ENCODE results near the gene CASTOR1. TPM values are rescaled to one million over a fixed set of nuclear protein-coding genes. Genes with fewer than 3 reads are reported as not detected.

Gene CASTOR1
- total RNA-seq, 1 donor from 2014 or later: 5.3 TPM

DNA sequence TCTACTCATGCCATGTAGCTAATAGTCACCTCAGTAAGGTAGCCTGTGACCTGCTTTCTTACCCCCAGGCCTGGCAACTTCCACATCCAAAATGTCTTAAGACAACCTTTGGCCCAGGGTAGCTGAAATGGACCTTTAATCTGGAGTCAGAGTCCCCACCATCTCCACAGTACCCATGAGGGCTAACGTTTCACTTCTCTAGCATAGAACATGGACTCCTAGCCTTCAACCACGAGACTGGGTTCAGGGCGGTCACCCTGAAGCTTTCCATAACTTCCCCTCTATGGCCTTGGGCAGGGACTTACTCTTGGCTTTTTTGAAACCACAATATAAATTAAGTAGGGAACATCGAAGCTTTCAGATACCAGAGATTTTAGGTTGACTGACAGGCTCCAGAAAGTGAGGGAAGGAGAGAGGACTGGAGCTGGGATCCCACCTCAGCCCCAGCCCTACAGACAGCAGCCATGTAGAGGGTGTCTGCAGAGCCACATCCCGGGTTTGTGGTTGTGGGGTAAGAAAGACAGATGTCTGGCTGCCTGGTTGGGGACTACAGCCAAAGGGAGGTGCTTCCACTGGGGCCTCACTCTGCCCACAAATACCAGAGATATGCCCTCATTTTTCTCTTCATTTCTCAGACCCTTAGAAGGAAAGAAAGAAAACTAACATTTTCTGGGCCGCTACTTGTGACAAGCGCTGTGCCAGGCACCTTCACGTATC lies 34.9 kb upstream of the CASTOR1 start:
- peak; percentile 36 for DNase-seq

DNA sequence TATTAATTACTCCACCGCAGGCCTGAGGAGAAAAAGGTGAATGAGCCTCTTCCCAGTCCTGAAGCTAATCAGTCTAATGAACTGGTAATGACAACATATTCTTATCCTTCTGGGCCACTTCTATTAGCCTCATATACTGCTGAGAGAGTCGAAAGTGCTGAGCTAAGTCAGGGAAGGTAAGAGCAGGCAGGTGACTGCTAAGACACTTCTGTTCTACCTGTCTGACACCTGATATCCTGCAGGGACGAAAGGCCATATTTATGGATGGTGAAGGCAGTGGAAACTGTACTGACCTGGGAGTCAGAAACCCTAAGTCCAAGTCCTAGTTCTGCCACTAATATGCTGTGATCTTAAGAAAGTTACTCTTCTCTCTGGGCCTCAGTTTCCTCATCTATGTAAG lies 33.9 kb upstream of the CASTOR1 start:
- intact Hi-C loops (cut with DNase I): no loop called here
- no peak for ATAC-seq (ENCODE audit: poor library complexity)
- no peak for DNase-seq

More for the DNA sequence above, 34.9 kb upstream of the CASTOR1 start:
- ATAC-seq (ENCODE audit: poor library complexity): no peak
- intact Hi-C loops (cut with DNase I): no loop called here

DNA sequence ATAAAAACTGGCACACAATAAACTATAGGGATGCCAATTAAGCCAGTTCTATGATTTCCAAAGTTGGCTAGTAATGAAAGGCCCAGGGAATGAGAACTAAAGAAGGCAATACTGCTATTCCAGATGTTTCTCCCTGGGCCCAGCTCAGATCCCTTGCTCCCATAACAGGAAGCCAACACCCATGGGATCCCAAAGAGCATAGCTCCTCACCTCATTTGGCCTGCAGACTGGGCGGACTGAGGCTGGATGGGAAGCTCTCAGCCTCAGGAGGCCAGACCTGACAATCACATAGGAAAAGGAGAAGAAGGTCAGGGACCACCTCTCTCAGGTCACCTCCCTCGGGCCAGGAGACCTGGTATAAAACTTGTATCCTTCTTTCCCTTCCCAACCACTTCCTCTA lies 32.2 kb upstream of the CASTOR1 start:
- intact Hi-C loops (cut with DNase I): no loop called here
- no peak for DNase-seq
- ATAC-seq (ENCODE audit: poor library complexity): peak; percentile 21

DNA sequence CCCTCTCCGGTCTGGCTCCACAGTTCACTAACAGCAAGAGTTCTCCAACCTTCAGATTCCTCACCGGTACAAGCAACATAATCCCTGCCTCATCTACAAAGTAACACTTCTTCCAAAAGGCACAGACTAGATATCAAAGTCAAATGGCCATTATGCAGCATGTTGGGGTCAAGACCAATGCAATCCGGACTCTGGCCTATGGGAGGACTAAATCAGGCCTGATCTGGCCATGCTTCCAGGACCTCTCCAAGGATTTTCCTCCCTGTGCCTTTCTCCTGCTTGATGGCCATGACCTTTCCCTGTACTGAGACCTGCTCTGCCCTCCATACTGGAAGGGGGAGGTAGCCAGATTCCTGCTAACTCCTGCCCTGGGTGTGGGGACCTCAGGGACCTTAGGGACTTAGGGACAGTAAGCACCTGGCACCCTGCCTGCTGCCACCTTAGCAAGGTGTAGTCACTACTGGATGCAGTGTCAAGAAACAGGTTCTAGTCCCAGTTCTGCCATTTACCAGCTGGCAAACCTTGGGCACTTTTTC lies 30.8 kb upstream of the CASTOR1 start:
- DNase-seq (no peak), ATAC-seq (ENCODE audit: poor library complexity) (no peak)
- intact Hi-C loops (cut with DNase I): no loop called here

DNA sequence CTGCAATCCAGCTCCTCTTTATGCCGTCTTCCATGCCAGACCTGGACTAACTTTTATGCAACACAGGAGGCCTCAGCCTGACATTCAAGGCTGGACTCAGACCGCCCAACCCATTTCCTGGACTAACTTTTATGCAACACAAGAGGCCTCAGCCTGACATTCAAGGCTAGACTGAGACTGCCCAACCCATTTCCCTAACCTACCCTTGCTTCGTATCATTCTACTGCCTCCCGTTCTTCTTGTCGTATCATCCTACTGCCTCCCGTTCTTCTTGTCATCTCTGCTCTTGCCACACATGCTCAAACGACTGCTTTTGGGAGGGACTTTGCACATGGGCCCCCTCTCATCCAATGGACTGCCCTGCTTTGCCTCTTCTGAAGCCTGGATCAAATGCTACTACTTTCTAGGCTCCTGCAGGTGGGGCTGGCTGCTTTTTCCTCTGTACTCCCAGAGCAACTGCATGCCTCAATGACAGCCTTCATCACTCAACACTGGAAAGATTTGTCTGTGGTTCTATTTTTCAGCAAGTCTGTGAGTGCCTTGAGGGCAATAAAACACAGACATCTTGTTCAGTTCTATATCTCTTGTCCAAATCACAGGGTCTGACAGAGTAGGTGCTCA lies 29.6 kb upstream of the CASTOR1 start:
- intact Hi-C loops (cut with DNase I): no loop called here
- DNase-seq (no peak), ATAC-seq (ENCODE audit: poor library complexity) (no peak)

DNA sequence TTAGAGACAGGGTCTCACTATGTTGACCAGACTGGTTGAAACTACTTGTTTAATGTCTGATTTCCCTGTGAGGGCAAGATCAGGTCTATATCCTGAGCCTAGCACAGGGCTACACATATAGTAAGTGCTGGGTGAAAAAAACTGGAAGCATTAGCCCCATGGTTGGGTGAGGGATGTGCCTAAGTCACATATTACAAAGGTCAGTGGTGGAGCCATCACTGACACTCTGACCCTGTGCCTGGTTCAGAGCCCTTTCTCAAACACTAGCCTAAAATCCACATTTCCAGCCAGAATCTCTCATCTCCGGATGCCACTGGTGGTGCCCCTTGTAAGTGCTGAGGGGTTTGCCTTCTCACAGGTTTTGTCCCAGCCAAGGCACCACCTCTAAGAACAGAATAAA lies 28.5 kb upstream of the CASTOR1 start:
- DNase-seq: no peak
- no peak for ATAC-seq (ENCODE audit: poor library complexity)
- intact Hi-C loops (cut with DNase I): no loop called here

DNA sequence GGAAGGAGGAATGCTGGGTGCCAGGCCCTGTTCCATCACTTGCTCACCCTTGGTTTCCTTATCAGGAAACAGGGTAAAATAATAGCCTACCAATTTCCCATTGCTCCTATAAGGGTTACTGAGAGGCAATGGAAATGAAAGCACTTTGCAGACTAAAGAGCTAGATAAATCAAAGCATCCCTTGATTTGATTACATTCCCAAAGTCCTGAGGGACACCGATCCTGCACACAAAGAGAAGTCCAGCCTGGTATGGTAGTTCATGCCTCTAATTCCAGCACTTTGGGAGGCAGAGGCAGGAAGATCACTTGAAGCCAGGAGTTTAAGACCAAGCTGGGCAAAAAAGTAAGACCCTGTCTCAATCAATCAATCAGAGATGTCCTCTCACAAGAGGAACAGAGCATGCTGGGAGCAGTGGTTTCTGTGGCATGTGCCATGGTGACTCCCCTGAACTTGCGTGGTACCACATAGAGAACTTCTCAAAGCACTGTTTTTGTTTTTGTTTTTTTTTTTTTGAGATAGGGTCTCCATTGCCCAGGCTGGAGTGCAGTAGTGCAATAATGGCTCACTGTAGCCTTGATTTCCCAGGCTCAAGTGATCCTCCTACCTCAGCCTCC lies 26.8 kb upstream of the CASTOR1 start:
- intact Hi-C loops (cut with DNase I): no loop called here
- DNase-seq (no peak), ATAC-seq (ENCODE audit: poor library complexity) (no peak)

DNA sequence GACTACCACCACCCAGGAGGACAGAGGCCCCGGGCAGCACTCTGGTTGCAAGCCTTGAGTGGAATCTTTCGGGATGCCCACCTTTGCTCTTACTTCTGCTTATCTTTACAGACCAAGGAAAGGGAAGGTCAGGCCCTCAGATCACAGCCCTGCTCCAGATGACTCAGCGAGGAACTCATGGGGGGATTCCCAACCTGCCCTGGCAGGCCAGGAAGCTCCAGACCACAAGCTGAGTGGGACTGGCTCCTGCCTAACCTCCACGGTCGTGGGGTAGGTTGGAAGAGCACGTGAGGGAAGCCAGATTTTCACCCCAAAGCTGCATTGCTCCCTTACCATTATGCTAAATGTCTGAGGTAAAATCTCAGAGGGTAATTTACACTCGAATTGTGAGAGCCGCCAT lies 25.6 kb upstream of the CASTOR1 start:
- intact Hi-C loops (cut with DNase I): no loop called here
- DNase-seq: no peak
- ATAC-seq (ENCODE audit: poor library complexity): no peak

DNA sequence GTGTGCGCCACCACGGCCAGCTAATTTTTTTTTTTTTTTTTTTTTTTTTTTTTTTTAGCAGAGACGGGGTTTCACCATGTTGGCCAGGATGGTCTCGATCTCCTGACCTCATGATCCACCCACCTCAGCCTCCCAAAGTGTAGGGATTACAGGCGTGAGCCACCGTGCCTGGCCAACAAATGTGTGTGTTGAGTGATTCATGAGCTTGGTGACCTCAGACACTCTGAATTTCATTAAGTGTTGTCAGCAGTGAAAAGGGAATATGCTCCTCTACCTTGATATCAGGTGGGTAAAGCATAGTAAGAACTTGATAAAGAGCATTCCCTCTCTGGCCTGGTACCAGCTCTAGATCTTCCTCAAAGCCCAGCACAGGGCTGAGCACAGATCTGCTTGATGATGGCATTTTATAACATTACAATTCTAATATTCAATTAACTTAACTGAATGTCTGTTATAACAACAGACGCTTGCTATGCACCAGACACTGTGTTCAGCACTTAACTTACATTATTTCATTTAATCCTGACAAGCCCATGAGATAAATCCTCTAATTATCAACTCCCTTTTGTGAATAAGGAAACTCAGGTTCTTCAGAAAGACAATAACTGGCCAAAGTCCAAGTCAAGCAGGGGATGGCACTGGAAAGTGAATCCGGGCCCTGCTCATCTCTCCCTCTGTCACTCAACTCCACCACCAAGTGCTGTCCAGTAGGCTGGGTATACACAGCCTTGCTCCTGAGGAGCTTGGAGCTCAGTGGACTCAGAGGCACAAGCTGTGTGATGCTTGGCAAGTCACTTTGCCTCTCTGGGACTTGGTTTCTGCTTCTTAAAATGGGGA lies 24.4 kb upstream of the CASTOR1 start:
- intact Hi-C loops (cut with DNase I): no loop called here
- no peak for ATAC-seq (ENCODE audit: poor library complexity)

DNA sequence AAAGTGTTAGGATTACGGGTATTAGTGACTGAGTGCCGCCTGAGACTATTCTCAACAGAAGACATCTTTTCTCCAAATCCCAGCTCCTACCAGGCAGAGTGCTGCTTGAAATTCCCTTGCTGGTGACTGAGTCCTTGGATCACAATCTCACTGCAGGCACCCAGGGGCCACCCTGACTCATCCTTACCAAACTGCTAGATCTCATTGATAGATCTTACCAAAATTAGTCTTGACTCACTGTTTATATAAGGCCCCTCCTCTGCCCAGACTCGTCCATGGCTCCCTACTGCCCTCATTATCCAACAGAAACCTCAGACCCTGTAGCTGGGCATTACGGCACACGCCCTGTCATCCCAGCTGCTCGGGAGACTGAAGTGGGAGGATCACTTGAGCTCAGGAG lies 22.7 kb upstream of the CASTOR1 start:
- DNase-seq: no peak
- ATAC-seq (ENCODE audit: poor library complexity): no peak
- intact Hi-C loops (cut with DNase I): no loop called here

More for the DNA sequence above, 24.4 kb upstream of the CASTOR1 start:
- no peak for DNase-seq

DNA sequence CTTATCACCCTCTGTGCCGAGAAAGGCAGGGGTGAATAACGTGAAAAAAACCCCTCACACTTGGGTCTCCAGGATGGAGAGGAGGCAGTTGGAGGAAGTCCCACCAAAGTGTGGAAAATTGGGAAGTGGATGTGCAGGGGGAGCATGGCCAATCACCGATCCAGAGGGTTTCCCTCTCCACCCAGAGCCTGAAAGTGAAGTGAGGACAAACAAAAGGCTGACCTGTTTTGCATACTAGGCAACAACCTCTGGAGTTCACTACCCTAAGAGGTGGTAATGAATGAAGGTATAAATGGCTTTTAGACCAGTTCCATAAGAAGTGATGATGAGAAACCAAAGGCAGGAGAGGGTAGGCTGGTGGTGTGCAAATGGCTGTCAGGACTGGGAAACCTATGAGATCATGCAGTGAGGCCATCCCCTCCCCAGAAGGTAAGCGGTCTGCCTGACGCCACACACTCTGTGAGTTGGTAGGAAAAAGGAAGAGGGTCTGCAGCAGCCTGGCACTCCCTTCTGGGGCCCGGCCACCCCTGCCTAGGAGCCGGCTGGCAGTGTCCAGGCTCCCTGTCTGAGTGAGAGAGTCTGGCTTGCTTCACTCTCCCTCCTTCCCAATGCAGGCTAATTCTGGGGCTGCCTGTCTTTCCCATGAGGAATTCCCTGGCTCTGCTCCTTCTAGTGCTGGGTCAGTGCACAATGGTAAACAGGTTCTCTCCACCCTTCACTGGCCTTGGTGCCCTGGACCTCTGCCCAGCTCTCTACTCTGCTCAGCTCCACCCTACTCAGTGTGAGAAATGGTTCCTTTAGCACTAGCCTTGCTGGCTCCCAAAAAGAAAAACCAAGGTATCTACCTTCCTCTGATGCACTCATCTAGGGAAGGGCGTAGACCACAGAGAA lies 21.8 kb upstream of the CASTOR1 start:
- intact Hi-C loops (cut with DNase I): no loop called here
- DNase-seq: peak; percentile 86
- peak; percentile 90 for ATAC-seq (ENCODE audit: poor library complexity)

DNA sequence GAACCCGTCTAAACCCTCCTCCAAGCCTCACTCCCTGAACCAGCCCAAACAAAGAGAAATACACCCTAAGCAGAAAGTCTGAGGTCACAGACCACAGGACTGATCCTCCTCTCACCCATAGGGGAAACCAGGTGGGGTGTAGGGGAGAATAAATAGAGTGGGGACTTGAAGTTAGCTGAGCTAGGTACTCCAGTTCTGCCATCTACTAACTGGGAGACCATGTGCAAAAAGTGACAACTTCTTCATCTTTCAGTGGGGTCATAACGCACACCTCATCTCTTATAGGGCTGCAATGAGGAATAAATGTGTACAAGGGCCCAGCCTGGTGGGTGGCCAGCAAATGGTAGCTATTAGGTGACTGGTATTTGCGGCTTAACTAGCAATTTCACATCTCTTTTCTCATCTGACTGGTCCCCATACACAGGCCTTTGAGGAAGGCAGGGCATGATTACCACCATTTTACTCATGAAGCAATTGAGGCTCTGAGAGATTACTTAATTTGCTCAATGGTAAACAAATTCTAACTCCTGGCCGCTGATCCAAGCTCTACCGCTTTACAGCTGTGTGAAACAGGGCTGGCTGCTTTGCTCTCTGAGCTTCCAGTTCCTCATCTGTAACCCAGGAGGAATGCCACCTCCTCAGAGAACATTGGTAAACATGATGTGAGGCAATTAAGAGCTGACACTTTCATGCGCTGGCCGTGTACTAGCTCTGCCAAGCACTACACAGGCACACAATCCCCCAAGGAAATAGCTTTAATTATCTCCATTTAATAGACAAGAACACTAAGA lies 20.8 kb upstream of the CASTOR1 start:
- intact Hi-C loops (cut with DNase I): no loop called here
- DNase-seq: peak; percentile 51
- peak; percentile 53 for ATAC-seq (ENCODE audit: poor library complexity)

DNA sequence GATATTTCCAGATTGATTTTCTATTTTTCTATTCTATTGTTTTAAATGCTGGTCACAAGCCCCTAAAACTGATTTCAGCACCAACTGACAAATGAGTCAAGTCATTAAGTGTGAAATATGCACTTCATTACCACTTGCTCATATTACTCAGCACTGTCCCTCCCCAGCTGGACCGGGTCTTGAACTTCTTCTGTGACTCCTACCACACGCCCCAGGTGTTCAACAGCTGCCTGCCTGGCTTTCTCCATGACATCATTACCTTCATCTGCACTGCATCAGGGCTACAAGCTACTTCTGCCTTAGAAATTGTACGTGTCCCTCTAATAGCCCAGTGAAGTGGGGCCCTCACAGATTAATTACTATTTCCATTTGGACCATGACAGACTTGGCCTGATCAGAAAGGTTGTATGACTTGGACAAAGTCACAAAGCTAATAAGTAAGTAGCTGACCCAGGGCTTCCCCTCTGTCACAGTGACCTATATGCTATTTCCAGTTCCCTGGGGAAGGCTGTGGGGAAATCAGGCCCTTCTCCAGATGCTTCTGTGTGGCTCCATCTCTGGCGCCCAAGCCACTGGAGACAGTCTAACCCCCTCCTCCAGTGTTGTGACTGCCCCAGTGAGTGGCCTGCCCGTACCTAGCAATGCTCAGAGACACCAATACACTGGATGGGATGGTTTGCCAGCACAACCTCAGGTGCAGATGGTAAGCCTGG lies 19.4 kb upstream of the CASTOR1 start:
- ATAC-seq (ENCODE audit: poor library complexity): no peak
- peak; percentile 36 for DNase-seq
- intact Hi-C loops (cut with DNase I): no loop called here

DNA sequence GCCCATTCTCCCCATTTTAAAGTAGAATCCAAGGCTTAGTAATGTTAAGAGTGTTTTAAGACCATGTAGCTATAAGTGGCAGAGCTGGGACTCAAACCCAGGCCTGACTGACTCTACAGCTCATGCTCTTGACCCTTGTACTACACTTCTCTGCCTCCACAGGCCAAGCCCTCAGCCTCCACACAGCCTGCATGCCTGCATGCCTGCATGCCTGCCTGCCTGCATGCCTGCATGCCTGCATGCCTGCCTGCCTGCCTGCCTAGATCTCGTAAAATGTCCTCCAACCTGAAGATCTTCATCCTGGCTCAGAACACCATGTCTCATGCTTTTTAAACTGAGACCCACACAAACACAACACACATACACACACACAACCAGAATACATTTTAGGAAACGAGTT lies 18.8 kb upstream of the CASTOR1 start:
- intact Hi-C loops (cut with DNase I): no loop called here
- no peak for ATAC-seq (ENCODE audit: poor library complexity)
- DNase-seq: peak; percentile 29

DNA sequence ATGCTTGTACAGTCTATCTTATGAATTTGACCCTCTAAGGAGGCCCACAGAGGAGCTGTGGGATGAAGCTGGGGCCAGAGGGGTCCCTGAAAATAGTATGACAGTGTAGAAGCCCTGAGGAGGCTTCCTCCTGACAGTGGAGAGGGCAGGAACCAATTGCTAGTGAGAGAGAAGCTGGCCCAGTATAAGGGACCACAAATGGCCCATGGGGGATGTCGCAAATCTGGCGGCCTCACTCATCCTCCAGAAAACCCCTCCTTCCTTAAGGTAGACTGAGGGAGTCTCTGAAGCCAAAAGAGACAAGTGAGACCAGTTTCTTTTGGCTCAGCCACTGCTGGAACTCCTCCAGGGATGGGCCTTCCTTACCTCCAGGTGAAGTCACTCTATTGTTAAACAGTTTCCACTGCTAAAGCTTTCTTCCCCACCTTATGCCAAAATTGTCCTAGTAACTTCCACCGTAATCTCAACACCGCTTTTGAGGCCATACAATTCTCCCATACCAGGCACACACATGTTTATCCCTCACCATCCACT lies 17.8 kb upstream of the CASTOR1 start:
- DNase-seq (peak; percentile 30), ATAC-seq (ENCODE audit: poor library complexity) (no peak)
- intact Hi-C loops (cut with DNase I): no loop called here

DNA sequence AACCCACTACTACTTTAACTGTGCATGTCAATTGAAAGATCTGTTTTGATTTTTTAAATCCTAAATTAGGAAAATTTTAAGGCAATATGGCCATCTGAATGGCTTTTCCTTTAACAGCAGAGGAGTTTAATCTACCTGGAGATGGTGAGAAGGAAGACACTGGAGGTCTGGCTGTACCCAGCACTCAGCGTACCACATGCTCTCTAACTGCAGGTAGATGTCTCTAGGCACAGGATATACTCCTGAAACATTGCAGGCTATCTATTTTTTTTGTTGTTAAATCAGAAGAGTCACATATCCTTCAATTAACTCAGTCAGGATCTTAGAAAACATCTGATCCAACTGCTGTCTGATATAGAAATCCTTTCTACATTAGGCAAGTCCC lies 17.3 kb upstream of the CASTOR1 start:
- intact Hi-C loops (cut with DNase I): no loop called here
- DNase-seq (no peak), ATAC-seq (ENCODE audit: poor library complexity) (no peak)

All from Right ventricle myocardium superior (tissue), 1 donor.